ENCODE data around the gene PCDHGA1. TPM values are rescaled to one million over a fixed set of nuclear protein-coding genes. Genes with fewer than 3 reads are reported as not detected.

PCDHGA1 gene
- total and polyA plus RNA-seq, 9 of the 15 experiments (the other 6 are each of a cell fraction or from before 2014, with no cell fraction given) = 0.05 to 0.26 (median 0.18) TPM; not detected in 2

DNA sequence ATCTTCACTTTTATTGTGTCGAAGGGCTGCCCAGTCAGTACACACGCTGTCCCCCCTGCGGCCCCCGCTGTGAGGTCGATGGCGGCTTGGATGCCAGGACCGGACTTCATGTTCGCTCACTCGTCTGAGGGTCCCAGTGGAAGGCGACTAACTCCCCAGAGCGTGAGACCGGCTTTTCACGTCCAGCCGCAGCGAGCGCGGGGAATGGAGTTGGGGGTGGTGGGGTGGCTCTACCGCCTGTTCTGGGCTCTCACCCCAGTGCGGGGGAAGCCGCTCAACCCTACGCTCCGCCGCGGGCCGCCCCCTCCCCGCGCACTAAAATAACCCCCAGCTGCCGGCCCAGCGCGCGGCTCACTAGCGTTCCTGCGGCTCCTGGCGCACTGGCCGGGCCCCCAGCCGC, 26.6 kb upstream of the PCDHGA1 start, which contains the start of gene SLC25A2 (continued):
- TF ChIP-seq SIX5 (IDR thresholded peaks at IDR 0.05; ENCODE audit: borderline replicate concordance in 1 of 2, insufficient read depth in 1 of 2, low read depth in 1 of 2, low read length in 2 of 2) = no peak
- TF ChIP-seq ZNF57 (CRISPR knock-in tag; IDR thresholded peaks at IDR 0.05) = no peak
- TF ChIP-seq FOXK2 (conservative IDR thresholded peaks at IDR 0.05 in 1 of 2, IDR thresholded peaks at IDR 0.05 in 1 of 2; ENCODE audit: low read depth in 2 of 2) = no peak
- no peak for TF ChIP-seq POU5F1 (IDR thresholded peaks at IDR 0.05; ENCODE audit: borderline replicate concordance, low read depth, low read length, partially characterized antibody)
- TF ChIP-seq CREB1 (IDR thresholded peaks at IDR 0.05) = no peak
- no peak for TF ChIP-seq CREB1 (CRISPR knock-in tag; IDR thresholded peaks at IDR 0.05)
- TF ChIP-seq MCM7 (IDR thresholded peaks at IDR 0.05) = no peak

DNA sequence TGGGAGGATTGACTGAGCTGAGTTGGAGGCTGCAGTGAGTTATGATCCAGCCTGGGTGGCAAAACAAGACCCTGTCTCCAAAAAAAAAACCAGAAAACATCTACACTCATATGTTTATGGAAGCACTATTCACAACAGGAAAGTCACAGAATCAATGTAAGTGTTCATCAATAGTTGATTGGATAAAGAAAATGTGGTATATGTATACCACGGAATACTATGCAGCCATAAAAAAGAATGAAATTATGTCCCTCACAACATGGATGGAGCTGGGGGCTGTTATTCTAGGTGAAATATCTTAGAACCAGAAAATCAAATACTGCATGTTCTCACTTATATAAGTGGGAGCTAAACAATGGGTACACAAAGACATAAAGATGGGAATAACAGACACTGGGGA, 23.7 kb upstream of the PCDHGA1 start:
- WGBS (ENCODE audit: insufficient coverage, low coverage, missing lambda C conversion rate) = 21% methylated on average over 1 of the region's 1 CpG
- FAIRE-seq (no peak), ATAC-seq (no peak), DNase-seq (ENCODE audit: extremely low read depth in 1 of 4, low spot score in 3 of 4) (no peak)
- POLR2A ChIA-PET = no interaction called here
- TF ChIP-seq RBM25 (IDR thresholded peaks at IDR 0.05; ENCODE audit: low read depth, low read length, severe bottlenecking) = peak; percentile 41
- peak; percentile 69 for TF ChIP-seq ZNF146 (CRISPR knock-in tag; IDR thresholded peaks at IDR 0.05; ENCODE audit: unreplicated experiment)
- no peak for TF ChIP-seq ZBTB2 (IDR thresholded peaks at IDR 0.05)
- in situ Hi-C loops (cut with MboI) (no loop called here), intact Hi-C loops (cut with micrococcal nuclease) (no loop called here)
- Histone ChIP-seq H3K4me3 (no peak overlapping the region), H4K20me1 (replicated peaks; ENCODE audit: control insufficient read depth, insufficient read depth, low read length) (no peaks in the 10 kb centered on the region), H3K27me3 (ENCODE audit: control insufficient read depth in 2 of 2, insufficient read depth in 2 of 2, low read length in 2 of 2) (no peaks in the 10 kb centered on the region), H3K4me1 (replicated peaks in 1 of 2; ENCODE audit: control insufficient read depth in 2 of 2, insufficient read depth in 2 of 2, low read length in 2 of 2) (no peaks in the 10 kb centered on the region; a peak in 1 of 5 replicates), H3K9me3 (replicated peaks; ENCODE audit: control insufficient read depth, insufficient read depth, low read depth, low read length) (peaks cover 2% of the 10 kb centered on the region; the same call in 1 of the 2 replicates), H3K27ac (ENCODE audit: extremely low read depth, low read depth, low read length) (no peak overlapping the region), H3K9ac (ENCODE audit: insufficient read depth in 1 of 2, low read depth in 2 of 2, low read length in 2 of 2) (no peak overlapping the region), H3K4me2 (ENCODE audit: insufficient read depth, low read length) (no peak overlapping the region), H3K79me2 (ENCODE audit: control insufficient read depth, insufficient read depth, low read length) (no peaks in the 10 kb centered on the region), H2AFZ (ENCODE audit: low read depth, low read length) (no peak overlapping the region), H3K9me1 (ENCODE audit: control insufficient read depth, insufficient read depth, low read length) (no peaks in the 10 kb centered on the region), H3K36me3 (ENCODE audit: control insufficient read depth, insufficient read depth, low read length) (no peaks in the 10 kb centered on the region)
- CTCF ChIA-PET (ENCODE audit: low intra/inter-chr PET ratio) = no interaction called here
- BruUV-seq (replicated peaks) = no TSS peak

Data from K562 (cell line).